D721Med (cell line): ENCODE measurements around the gene CITED4.

Source experiments
- DNase-seq: peaks from one replicate; pipeline ENCODE4 v3.0.0; 2011; ENCODE audit warnings: low spot score; ENCODE audit not compliant: insufficient read length
- FAIRE-seq: peaks from 2 replicates; lab custom pipeline; 2011; peaks lifted over from hg19 to GRCh38; lab: Jason Lieb, UNC
- CTCF ChIP-seq: IDR thresholded peaks from 2 replicates; pipeline ENCODE4 v1.5.1; 2012; ENCODE audit warnings: mild to moderate bottlenecking, control low read depth; ENCODE audit not compliant: insufficient read depth; ENCODE audit errors: missing control alignments

The CITED4 gene

GRCh38 chr1:40876891-40877290 is 14.7 kb upstream of the CITED4 start:
- no peak for TF ChIP-seq CTCF
- DNase-seq = no peak
- no peak for FAIRE-seq

GRCh38 chr1:40876436-40876761 is 14.2 kb upstream of the CITED4 start:
- DNase-seq (no peak), FAIRE-seq (no peak)
- TF ChIP-seq CTCF = no peak

GRCh38 chr1:40873863-40874472 is 11.8 kb upstream of the CITED4 start:
- TF ChIP-seq CTCF = no peak
- FAIRE-seq = no peak
- no peak for DNase-seq

GRCh38 chr1:40872276-40872675 is 10.1 kb upstream of the CITED4 start:
- TF ChIP-seq CTCF = no peak
- no peak for DNase-seq
- no peak for FAIRE-seq

- DNase-seq (no peak), FAIRE-seq (no peak)
- no peak for TF ChIP-seq CTCF
These were observed 8.1 kb upstream of the CITED4 start for GRCh38 chr1:40870135-40870728.

- no peak for DNase-seq
- FAIRE-seq = no peak
- TF ChIP-seq CTCF = no peak
These were observed 6.0 kb upstream of the CITED4 start for GRCh38 chr1:40868051-40868723.

- no peak for TF ChIP-seq CTCF
- DNase-seq (no peak), FAIRE-seq (no peak)
These were observed 749 bp downstream of the CITED4 start for GRCh38 chr1:40861224-40862003.
